Heart left ventricle (tissue), 16 donors: Measurements from ENCODE around the gene SLC16A11. TPM values are rescaled to one million over a fixed set of nuclear protein-coding genes. Genes with fewer than 3 reads are reported as not detected.

Source experiments
- ATAC-seq, 4 donors: fragments of 200-7000 bp; cut with Tn5 transposase; one replicate each; pipeline ENCODE4 v1.9.1; 2020 to 2022; ENCODE audit warnings: moderate library complexity in 4 of 4, mild to moderate bottlenecking in 3 of 4, moderate number of reproducible peaks in 1 of 4
- DNase-seq, 5 donors: peaks; one replicate each; pipeline ENCODE4 v3.0.0-alpha.2; 2020
- H3K27ac ChIP-seq, 12 donors: fragments of 200-600 bp; sonication (generic) in 4 of 12; one replicate each; pipeline versions ENCODE4 v1.5.0 to v1.8.0; 2016 to 2022; ENCODE audit warnings: mild to moderate bottlenecking in 2 of 12
- H3K27me3 ChIP-seq, 9 donors: fragments of 200-600 bp; sonication (generic) in 2 of 9; one replicate each; pipeline versions ENCODE4 v1.5.1 to v1.8.0; 2016 to 2022; ENCODE audit warnings: mild to moderate bottlenecking in 3 of 9
- H3K36me3 ChIP-seq, 9 donors: fragments of 200-600 bp; sonication (generic) in 2 of 9; one replicate each; pipeline versions ENCODE4 v1.5.0 to v1.8.0; 2018 to 2022; ENCODE audit warnings: mild to moderate bottlenecking in 2 of 9
- H3K4me1 ChIP-seq, 12 donors: fragments of 200-600 bp; sonication (generic) in 4 of 12; one replicate each; pipeline versions ENCODE4 v1.5.0 to v1.8.0; 2016 to 2022; ENCODE audit warnings: mild to moderate bottlenecking in 3 of 12
- H3K4me3 ChIP-seq, 12 donors: fragments of 200-600 bp; sonication (generic) in 4 of 12; one replicate each; pipeline versions ENCODE4 v1.5.0 to v1.8.0; 2017 to 2022; ENCODE audit warnings: mild to moderate bottlenecking in 9 of 12, moderate library complexity in 4 of 12
- H3K9me3 ChIP-seq, 12 donors: fragments of 200-600 bp; sonication (generic) in 4 of 12; one replicate each; pipeline versions ENCODE4 v1.5.0 to v1.8.0; 2016 to 2022; ENCODE audit warnings: mild to moderate bottlenecking in 1 of 12
- POLR2A ChIP-seq, 2 donors: fragments of 450-650 bp; IDR thresholded peaks; one replicate each; pipeline ENCODE4 v1.6.1; 2017; ENCODE audit warnings: antibody characterized with exemption in 2 of 2, mild to moderate bottlenecking in 2 of 2, moderate library complexity in 2 of 2
- WGBS, 4 donors: extraction: QIAGEN DNeasy Blood & Tissue Kit in 2 of 4; methylation state at CpG; one replicate each; pipeline versions ENCODE4 v1.1.5 to v1.1.7; 2013 to 2018; 5-methylcytosine and 5-hydroxymethylcytosine counted together
- intact Hi-C, 10 donors: fragments of 100-400 bp; cut with DNase I; formaldehyde crosslinking; loops; one replicate each; pipeline versions ENCODE4 v1.11.1 to v1.14.2; 2022
- polyA plus RNA-seq, 2 donors: library from polyadenylated mRNA; stranded (reverse); fragments of 200-250 nt; gene quantifications; one replicate each; pipeline ENCODE4 v1.2.3, GENCODE V29; 2013
- total RNA-seq, 9 donors: library from RNA; depleted of rRNA in 2 of 9; stranded (reverse); fragments of >200 nt in 2 of 9; fragmentation: NEBNext Ultra II Directional in 3 of 9; extraction: Animal tissue kit (Norgen Biotek cat#: 25700) in 3 of 9; gene quantifications; one replicate each; pipeline versions ENCODE4 v1.1.0 to v1.2.4, GENCODE V29; 2016 to 2023
- TF ChIP-seq, protein P1 (sequence below), 12 donors: fragments of 200-600 bp; sonication (generic) in 4 of 12; IDR thresholded peaks; one replicate each; pipeline versions ENCODE4 v1.5.0 to v1.8.0; 2018 to 2022; ENCODE audit warnings: antibody characterized with exemption in 12 of 12, mild to moderate bottlenecking in 5 of 12
- donor health status: ischemic (EF 13 %, LVEDD 7.1; RV severe dilation, severe dysfunction).
- donor health status: healthy with polysubstance abuse.
- donor health status: DM: no; HTN: yes; CAD: no.
- donor health status: DM: no; HTN: no; CAD: no.
- donor health status: ischemic (EF 25% LVEDD 6.9; RV normal size, moderate dysfunction).
- donor health status: ischemic (EF 25% LVEDD 5.7; RV mildly dilated, moderate dysfunction).
- donor health status: healthy.
- donor health status: DM: yes; HTN: yes; CAD: no.
- donor health status: ischemic (EF 35%, LVEDD 5.7; RV mildly dilated, moderate dysfunction).
- donor health status: nonischemic (EF 11% LVEDD 7.7; RV severe dilation, severe dysfunction).
- donor health status: DM: yes; HTN: yes; CAD: no.
- donor health status: PGD.
- donor health status: ischemic (EF 29% LVEDD 5.4; RV normal size, mild dysfunction).
- donor health status: nonischemic (EF 23%, LVEDD 6.1; RV moderate dilation, normal function).

The SLC16A11 gene
- total and polyA plus RNA-seq, 11 donors = 0.19 to 1.4 (median 0.79) TPM; not detected in 1

DNA sequence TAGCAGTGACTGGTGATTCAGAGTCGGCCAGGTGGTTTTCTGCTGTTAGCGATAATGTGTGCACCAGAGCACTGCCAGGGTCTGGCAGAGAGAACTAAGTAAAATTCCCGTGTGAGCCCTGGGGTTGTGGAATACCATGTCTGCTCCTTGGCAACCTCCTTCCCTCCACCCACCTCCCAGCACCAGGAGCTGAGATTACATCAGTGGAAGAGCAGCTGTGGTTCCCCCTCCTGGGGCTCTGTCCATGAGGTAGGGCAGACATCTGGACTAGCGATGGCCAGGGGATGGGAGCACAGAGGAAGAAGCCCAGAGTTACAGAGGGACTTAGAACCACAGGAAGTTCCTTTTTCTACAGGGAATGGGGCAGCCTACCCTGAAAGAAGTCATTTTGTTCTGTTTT, 20.4 kb upstream of the SLC16A11 start:
- no peak for TF ChIP-seq POLR2A (IDR thresholded peaks at IDR 0.05)
- TF ChIP-seq, protein P1, sequence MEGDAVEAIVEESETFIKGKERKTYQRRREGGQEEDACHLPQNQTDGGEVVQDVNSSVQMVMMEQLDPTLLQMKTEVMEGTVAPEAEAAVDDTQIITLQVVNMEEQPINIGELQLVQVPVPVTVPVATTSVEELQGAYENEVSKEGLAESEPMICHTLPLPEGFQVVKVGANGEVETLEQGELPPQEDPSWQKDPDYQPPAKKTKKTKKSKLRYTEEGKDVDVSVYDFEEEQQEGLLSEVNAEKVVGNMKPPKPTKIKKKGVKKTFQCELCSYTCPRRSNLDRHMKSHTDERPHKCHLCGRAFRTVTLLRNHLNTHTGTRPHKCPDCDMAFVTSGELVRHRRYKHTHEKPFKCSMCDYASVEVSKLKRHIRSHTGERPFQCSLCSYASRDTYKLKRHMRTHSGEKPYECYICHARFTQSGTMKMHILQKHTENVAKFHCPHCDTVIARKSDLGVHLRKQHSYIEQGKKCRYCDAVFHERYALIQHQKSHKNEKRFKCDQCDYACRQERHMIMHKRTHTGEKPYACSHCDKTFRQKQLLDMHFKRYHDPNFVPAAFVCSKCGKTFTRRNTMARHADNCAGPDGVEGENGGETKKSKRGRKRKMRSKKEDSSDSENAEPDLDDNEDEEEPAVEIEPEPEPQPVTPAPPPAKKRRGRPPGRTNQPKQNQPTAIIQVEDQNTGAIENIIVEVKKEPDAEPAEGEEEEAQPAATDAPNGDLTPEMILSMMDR (IDR thresholded peaks at IDR 0.05) = no peak
- ATAC-seq = peak in 3 of 4 donors; percentile 26 to 45 (median 29)
- H3K9me3 ChIP-seq = peaks cover 0 to 16% (median 7%) of the 10 kb centered on the region in 12 donors
- H3K36me3 ChIP-seq = no peaks in the 10 kb centered on the region
- DNase-seq = no peak
- intact Hi-C loops = no loop called here
- no peak overlapping the region for H3K4me3 ChIP-seq
- H3K4me1 ChIP-seq = no peaks in the 10 kb centered on the region
- peaks cover 0 to 13% (median 0%) of the 10 kb centered on the region in 9 donors for H3K27me3 ChIP-seq
- 63 to 67% (median 65%) methylated on average over 4 of the region's 4 CpGs for WGBS, 4 donors
- H3K27ac ChIP-seq = no peak overlapping the region

DNA sequence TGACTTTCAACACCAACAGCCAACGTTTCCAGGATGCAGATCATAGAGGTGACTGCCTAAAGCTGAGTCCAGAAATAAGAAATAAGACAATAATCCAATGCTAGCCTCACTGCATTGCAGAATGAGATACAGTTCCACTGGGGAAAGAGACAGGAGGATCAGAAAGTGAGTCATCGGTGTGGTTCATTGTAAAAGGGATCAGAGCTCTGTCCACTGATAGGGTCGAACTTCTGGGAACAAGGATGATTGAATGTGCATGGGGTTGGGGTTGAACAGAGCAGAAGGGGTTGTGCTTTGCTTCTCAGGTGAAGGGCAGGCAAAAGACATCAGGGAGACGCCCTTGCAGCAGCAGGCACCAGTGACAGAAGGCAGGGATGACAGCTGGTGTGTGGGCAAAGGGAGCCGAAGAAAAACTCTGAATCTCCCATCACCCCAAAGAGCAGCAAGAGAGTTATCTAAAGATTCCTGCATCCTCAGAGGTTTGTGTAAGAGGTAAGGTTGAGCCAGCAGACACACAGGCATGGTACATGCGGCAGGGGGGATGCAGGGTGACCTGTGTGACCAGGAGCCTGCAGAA, 19.7 kb upstream of the SLC16A11 start:
- intact Hi-C loops = no loop called here
- Histone ChIP-seq H3K9me3 (peaks cover 0 to 12% (median 5%) of the 10 kb centered on the region in 12 donors), H3K27ac (no peak overlapping the region), H3K4me1 (no peaks in the 10 kb centered on the region), H3K36me3 (no peaks in the 10 kb centered on the region), H3K4me3 (no peak overlapping the region), H3K27me3 (peaks cover 0 to 13% (median 0%) of the 10 kb centered on the region in 9 donors)
- no peak for ATAC-seq
- 53 to 59% (median 56%) methylated on average over 6 of the region's 6 CpGs for WGBS, 4 donors
- TF ChIP-seq, protein P1 (IDR thresholded peaks at IDR 0.05) = no peak
- no peak for TF ChIP-seq POLR2A (IDR thresholded peaks at IDR 0.05)
- no peak for DNase-seq

DNA sequence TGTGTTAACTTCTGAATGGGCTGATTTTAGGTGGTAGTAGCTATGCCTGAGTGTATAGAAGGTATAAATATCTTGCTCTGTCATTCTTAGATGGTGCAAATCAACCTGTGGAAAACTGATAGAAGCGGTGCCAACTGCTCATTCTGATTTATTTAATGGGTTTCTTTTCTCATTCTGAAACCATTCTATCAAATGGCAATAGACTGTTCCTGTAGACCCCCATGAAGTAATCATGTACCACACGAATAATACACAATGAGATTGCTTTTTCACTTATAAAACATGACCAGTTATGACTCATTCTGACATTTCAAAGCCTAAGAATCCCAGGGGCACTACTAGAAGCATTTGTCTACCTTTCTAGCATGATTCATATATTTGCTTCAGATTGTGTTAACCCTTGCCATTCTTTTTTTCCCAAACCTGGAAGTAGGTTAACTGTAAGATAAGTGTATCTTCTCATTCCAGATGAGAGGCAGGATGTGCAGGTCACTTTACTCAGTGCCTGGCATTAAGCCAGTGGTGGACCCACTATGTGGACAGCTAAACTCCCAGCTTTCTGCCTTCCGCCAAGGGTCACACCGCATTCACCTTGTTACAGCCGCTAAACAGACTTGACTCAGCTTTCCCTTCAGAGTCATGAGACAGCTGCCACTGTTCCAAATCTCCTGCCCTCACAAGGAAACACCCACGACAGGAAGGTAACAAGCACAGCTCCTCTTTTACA, 16.4 kb upstream of the SLC16A11 start:
- ATAC-seq = no peak
- no peak for TF ChIP-seq POLR2A (IDR thresholded peaks at IDR 0.05)
- TF ChIP-seq, protein P1 (IDR thresholded peaks at IDR 0.05) = no peak

DNA sequence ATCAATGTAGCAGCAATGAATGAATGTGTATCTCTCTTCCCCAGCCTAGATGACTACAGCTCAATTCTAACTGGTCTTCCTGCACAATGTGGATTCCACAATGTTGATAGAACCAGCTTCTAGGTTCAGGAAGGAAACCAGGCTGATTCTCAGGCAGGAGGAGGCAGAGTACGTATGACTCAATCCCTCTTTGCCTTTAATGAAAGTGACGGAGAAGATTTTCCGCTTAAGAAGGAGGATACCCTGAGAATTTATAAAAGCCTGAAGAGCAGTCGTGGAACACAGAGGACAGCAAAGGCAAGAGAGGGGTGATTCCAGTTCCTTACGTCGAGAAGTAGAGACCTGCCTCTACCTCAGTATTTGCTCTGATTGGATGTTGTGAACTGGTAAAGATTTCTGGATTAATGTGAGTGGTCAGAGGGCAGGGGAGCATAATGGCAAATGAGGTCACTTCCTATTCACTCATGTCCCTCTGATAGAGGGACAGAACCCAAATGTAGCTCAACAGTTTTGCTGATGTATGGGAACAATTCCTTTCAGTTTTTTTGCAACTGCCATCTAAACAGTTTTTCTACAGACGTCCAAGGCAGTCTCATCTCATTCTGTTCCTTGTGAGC, 15.0 kb upstream of the SLC16A11 start:
- WGBS, 4 donors = 47 to 65% (median 53%) methylated on average over 7 of the region's 7 CpGs
- no peaks in the 10 kb centered on the region for H3K9me3 ChIP-seq
- DNase-seq = no peak
- intact Hi-C loops = no loop called here
- no peak overlapping the region for H3K4me3 ChIP-seq
- no peaks in the 10 kb centered on the region for H3K4me1 ChIP-seq
- H3K27me3 ChIP-seq = peaks cover 0 to 13% (median 0%) of the 10 kb centered on the region in 9 donors
- no peak for ATAC-seq
- H3K36me3 ChIP-seq = no peaks in the 10 kb centered on the region
- no peak overlapping the region for H3K27ac ChIP-seq
- no peak for TF ChIP-seq POLR2A (IDR thresholded peaks at IDR 0.05)
- TF ChIP-seq, protein P1 (IDR thresholded peaks at IDR 0.05) = no peak

More for the DNA sequence above, 16.4 kb upstream of the SLC16A11 start:
- Histone ChIP-seq H3K4me1 (no peaks in the 10 kb centered on the region), H3K27ac (no peak overlapping the region), H3K9me3 (no peaks in the 10 kb centered on the region), H3K4me3 (no peak overlapping the region), H3K27me3 (peaks cover 0 to 13% (median 0%) of the 10 kb centered on the region in 9 donors), H3K36me3 (no peaks in the 10 kb centered on the region)
- no peak for DNase-seq
- 44 to 63% (median 50%) methylated on average over 6 of the region's 6 CpGs for WGBS, 4 donors
- intact Hi-C loops = no loop called here
